Measurements from ENCODE around the gene SLC9A9.
"Not testable (repeated sequence)": the region's sequence is repeated elsewhere in the genome, so short reads cannot be mapped to it uniquely, and the experiment has no call there.

Gene SLC9A9

DNA sequence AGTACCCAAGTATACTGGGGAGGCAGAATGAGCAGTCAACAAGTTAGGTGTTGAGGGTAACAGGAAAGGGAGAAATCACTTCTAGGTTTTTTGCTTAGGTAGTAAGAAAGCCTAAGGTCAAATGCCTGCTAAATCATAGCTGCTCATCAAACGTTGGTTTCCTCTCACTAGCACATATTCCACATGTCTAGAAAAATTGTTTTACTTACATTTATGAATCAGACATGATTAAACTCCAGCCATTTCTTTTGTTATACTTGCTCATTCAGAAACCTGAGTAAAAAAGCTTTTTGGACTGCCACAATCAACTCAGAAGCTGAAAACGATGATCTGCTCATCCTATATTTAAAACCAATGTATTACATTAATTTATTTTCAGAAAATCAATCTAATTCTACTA, 40.2 kb downstream of the SLC9A9 start:
- DNase-seq = peak; percentile 59

DNA sequence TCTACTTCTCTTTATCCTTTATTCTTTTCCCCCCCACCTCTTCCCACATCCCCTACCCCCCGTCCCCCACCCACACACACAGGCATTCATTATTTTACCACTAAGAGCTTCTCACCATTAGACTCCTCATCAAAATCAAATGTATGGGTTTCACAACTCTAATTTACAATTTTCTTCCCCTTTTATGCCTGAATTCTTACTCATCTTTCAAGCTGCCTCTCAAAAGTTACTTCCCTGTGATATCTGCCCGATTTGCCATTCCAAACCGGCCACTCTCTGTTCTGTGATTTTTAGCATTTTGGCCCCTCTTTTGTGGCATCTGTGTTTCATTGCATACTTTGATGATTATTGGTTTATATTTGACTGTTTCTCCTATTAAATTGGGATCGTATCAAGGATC, 42.2 kb downstream of the SLC9A9 start:
- DNase-seq = no peak

DNA sequence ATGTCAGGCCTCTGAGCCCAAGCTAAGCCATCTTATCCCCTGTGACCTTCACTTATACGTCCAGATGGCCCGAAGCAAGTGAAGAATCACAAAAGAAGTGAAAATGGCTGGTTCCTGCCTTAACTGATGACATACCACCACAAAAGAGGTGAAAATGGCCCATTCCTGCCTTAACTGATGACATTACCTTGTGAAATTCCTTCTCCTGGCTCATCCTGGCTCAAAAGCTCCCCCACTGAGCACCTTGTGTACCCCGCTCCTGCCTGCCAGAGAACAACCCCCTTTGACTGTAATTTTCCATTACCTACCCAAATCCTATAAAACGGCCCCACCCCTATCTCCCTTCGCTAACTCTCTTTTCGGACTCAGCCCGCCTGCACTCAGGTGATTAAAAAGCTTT, 42.8 kb downstream of the SLC9A9 start:
- DNase-seq = not testable (repeated sequence)

DNA sequence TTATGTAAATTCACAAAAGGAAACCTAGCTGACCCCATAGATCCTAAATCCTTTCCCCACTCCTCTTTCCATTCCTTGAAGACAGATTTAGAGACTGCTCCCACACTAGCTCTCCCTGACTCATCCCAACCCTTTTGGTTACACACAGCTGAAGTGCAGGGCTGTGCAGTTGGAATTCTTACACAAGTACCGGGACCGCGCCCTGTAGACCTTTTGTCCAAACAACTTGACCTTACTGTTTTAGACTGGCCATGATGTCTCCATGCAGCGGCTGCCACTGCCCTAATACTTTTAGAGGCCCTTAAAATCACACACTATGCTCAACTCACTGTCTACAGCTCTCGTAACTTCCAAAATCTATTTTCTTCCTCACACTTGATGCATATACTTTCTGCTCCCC, 47.2 kb downstream of the SLC9A9 start:
- DNase-seq = not testable (repeated sequence)

DNA sequence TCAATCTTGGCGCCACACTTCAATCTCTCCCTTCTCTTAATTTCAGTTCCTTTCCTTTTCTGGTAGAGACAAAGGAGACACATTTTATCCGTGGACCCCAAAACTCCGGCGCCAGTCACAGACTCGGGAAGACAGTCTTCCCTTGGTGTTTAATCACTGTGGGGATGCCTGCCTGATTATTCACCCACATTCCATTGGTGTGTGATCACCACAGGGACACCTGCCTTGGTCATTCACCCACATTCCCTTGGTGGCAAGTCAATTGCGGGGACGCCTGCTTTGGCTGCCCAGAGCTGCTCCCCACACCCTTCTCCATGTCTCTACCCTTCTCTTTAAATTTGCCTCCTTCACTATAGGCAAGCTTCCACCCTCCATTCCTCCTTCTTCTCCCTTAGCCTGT, 50.1 kb downstream of the SLC9A9 start:
- DNase-seq = not testable (repeated sequence)

DNA sequence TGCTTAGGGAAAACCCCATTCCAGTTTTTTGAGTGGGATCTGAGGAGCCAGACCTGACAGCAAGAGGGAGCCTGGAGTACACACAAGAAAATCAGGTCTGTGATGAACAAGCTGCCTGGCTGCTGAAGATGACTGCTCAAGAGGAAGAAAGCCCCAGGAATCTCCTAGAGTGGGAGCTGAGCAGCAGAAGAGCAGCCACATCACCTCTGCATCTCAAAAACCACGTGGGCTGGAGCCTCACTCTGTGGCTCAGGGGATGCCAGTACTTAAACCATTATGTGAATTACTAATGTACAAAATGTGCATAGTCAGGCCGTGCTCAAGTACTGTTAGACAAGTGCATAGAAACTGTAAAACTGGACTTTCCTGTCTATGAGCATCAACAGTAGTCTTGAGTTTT, 52.4 kb downstream of the SLC9A9 start:
- no peak for DNase-seq

DNA sequence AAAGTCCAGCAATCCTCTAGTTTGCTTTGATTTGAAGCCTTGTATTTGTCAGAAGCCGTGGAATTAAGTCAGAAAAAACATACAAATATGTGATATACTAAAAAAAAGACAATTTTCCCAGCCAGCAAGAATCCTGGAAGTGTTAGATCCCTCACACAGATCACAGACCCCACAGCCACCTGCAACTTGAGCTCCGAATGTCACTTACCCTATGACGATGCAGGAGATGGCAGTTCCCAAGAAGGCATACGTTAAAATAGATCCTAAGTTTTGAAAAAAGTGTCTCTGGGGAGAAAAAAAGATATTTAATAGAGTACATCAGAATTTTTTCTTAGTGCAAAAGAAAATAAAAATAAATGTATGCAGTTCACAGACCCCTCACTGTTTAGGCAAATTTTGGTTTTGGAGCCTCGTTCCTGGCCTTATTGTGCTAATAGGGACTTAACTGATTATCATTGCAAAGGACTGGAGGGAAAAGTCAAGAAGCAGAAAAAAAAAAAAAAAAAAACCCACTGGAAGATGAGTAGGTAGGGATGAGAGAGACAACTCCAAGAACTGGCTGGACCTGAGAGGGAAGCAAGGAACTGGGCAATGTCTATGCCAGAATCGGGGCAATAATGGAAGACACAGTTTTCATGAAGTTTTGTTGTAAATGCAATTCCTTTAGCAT, 53.3 kb downstream of the SLC9A9 start:
- no peak for DNase-seq

DNA sequence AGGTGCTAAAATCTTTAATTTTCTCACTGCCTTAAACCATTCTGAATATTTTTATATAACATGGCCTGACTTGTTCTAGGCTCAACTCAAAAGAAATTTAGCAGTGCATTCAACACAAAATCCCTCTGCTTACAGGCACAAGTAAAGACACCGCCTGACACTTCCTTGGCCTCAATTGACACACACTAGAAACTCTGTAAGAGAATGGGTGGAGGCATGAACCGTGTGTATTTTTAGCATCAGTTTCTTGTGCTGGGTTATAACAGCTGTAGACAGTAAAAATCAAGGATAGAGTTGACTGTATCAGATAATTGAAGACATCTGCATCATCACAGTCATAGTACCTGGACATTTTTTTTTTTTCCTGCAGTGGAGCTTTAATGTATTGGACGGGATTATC, 54.3 kb downstream of the SLC9A9 start:
- no peak for DNase-seq

DNA sequence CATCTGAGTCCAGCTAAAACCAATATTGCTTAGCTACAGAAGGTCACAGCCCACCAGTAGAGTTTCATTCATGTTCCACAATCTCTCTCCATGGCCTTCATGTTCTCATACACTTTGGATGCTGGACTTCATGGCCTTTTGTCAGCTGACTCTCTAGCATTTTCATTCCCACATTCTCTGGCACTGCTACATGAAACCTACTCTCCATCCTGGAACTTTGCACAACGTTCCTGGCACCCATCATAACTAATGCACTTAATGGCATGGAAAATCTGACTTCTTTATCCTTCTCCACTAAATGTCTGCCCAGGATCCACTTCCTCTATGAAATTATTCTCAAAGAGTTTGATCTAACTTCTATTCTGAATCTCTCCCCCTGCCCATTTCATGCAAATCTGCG, 56.9 kb downstream of the SLC9A9 start:
- DNase-seq = no peak

DNA sequence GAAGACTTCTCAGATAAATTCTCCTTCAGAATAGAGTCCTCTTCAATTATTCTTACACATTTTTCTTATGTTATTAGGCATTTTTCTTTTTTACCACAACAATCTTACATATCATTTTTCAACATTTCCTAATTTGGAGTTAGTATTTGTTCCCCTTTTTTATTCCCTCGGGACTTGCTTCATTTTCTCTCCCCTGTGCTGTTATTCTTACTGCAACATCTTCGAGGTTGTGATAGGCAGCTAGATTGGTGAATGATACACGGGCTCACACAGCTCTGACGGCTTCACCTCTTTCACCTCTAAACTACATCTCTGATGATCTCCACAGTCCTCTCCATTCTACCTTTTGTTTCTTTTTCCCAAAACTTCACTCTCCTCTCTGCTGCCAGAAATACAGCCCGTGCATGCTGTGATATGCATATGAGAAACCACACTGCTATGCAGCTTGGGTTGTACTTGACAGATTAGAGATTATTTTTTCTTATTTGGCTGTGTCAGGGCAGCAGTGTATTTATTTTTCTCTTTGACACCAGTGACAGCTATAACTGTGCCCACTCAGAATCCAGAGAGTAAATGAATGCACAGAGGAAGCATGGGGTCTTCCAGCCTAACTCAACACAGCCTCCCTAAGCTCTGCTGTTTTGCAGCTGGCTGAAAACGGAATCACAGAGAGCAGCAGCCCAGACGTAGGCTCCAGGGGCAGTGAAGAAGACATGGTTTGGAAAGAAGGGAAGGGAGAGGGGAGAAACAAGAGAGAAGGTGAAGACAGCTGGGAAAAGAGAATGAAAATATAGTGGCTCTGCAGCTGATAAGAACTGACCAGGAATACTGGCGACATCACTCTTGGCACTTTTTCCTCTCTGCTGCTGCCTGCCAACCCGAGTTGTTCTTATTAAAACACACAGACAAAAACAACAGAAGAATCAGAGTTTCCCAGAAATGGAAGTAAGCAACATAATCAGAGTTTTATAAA, 61.8 kb downstream of the SLC9A9 start:
- no peak for DNase-seq

DNA sequence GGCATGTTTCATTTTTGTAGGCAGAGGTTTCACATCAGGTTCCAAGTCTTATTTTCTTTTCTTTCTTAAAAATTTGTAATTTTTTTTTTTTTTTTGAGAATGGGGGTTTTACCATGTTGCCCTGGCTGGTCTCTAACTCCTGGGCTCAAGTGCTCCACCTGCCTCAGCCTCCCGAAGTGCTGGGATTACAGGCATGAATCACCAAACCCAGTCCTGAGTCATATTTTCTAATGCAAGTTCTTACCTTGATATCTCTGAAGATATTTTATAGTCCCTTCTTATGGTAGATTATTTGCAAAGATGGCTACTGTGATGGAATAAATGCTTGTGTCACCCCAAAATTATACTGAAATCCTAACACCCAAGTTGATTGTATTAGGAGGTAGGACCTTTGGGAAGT, 63.8 kb downstream of the SLC9A9 start:
- no peak for DNase-seq

DNA sequence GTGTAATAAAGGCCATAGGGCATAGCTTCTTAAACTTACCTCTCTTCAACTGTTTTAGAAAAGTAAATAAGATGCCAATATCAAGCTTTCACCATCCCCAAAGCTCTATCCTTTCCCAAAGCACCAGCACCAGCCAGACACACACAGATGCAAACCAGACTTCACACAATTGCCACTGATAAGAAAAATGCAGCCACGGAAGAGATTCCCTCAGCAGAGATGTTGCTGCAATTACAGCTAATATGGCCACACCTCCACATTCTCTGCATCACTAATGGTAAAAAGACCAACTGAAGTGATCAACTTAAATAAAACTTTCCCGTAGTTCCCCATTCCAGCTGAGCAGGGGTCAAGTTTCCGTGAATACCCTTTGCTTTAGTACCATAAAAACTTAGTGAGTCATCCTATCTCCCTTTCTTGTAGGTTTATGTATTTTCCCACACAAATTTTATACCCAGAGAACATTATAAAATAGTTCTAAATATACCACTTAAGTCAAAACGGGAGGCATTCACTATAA, 64.4 kb downstream of the SLC9A9 start:
- DNase-seq = no peak

DNA sequence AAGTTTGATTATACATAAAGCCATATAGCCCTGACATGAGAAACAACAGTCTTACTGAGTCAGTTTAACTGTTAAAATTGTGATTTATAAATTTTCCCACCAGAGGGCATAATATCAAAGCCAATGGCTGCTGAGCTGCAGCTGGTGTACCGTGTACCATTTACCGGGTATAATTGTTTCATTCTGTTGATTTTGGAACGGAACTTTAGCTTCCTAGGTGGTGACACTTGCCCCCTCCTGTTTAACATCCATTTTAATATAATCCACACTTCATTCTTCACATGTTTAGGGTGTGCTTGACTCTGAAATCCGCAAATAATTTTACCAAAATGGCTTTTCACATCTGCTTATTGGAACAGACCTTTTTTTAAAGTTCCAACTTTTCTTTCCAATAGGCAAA, 72.8 kb downstream of the SLC9A9 start:
- peak; percentile 67 for DNase-seq

DNA sequence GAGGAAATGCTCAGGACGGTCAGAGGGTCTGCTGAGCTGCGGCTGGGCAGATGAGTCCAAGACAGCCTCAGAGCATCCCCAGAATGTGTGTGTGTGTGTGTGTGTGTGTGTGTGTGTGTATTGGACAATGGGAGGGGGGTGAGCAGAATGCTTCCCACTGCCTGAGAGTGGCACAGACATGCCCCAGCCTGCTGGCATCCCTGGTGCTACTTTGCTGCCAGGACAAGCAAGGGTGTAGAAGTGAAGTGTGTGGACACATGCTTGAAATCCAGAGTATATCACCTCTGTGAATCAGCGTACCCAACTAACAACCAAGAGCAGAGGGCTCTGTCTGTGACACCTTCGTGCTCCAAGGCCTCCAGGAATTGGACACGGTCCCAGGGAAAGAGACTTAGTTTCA, 76.3 kb downstream of the SLC9A9 start:
- DNase-seq = no peak

DNA sequence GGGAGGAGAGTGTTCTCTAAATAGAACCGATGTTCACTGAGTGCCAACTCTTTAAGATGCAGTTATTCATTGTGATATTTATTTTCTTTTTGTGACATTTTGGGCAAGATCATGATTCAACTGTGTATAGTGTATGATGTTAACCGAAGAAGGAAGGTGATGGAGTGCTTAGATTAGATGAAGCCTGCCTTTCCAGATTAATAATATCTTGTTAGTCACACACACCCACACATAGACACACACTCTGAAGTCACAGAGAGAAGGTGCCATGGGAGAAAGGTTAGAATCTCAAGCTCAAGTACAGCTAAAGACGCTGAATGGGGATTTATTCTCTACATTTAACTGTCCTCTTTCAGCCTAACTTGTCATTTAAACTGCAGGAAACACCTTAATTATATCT, 77.0 kb downstream of the SLC9A9 start:
- DNase-seq = no peak

DNA sequence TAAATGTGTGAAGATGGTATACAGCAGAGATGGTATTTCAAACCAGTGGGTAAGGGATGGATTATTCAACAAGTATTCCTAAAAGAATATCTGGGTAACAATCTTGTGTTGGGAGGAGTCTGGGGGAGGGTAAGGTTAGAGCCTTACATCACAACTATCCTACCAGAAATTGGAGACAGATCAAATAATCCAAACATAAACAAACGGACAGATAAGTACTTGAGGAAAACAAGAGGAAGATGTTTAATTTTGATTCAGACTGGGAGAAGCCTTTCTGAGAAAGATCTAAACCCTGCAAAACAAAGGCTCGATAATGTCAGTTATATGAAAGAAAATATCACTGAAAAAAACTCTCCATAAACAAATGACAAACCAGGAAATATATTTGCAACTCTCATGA, 77.9 kb downstream of the SLC9A9 start:
- no peak for DNase-seq

DNA sequence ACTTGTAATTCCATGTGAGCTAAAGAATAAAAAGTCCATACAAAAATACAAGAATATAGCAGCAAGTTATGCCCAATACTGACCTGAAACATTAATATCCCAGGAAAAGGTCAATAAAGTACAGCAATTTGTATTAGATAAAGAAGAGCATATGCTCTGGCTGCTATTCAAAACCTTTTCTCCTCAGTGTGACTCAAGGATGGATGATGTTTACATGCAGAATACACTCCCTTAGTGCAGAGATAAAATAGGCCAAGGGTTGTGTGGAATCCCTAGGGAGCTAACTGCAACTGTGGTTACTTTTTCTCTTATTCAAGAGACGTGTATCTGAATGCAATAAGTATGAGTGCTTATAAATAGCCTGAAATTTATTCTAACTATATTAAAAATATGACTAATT, 78.7 kb downstream of the SLC9A9 start:
- no peak for DNase-seq

DNA sequence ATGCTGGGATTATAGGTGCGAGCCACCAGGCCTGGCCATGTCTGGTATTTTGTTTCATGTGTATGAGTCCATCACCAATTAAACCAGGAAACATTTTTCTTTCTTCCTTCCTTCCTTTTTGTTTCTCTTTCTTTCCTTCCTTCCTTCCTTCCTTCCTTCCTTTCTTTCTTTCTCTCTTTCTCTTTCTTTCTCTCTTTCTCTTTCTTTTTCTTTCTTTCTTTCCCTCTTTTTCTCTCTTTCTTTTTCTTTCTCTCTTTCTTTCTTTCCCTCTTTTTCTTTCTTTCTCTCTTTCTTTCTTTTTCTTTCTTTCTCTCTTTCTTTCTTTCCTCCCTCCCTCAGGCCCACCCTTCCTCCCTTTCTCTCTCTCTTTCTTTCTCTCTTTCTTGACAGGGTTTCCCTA, 83.4 kb downstream of the SLC9A9 start:
- DNase-seq = no peak

DNA sequence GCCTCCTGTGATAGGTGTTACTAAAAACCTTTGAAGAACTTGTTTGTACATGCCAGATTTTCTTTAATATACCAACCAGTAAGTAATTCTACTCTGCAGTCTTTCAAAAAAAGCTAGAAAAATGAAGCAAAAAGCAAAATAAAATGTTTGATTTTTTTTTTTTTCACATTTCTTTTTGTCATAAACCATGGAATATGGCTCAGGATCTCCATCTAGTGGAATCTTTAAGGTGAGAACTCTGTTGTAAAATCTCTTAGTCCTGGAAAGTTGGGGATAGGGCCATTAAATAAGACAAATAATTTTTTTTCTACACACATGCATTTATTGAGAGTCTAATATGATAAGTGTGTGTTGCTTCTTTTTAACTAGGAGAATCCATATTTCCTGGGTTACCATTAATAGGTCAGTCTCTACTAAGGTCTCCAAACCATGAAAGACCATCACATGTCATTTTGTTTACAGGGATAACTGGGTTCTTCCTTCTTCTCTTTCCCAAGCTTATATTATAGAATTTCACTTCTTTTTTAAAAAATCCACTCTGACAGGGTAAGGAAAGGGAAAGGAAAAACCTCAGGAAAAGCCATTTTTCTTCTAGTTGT, 84.6 kb downstream of the SLC9A9 start:
- DNase-seq = no peak

DNA sequence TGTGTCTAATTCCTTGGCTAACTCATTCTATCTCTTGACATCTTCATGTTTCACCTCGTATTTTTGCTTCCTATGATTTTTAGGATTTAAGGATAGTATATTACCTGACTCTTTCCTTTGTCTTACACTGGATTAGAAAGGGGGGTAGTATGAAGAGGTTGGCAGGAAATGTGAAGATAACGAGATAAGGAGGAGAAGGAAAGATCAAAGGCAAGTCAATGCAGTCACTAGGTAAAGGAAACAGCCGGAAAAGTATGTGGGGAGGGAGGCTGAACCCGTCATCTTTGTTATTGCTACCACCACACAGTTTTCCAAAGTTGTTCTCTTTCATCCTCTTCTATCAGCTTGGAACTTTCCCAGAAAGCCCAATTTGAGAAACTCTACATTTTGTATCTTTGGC, 90.6 kb downstream of the SLC9A9 start:
- no peak for DNase-seq

DNA sequence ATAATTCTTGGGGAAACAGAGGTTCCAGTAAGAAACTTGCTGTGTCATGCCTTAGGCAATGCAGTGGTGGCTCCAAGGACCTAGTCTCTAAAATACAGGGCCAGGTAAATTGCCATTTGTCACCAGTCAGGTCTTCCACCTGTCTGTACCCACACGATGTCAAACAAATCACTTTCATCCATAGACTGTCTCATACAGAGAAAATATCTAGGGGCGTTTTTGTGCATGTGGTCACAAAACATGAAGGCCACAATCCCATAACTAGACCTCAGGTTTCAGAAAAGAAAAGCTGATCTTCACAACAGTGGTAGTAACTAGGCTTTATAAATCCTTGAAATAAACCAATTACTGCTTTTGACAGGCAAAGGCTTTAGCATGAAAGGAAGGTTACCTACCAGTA, 92.3 kb downstream of the SLC9A9 start:
- no peak for DNase-seq

DNA sequence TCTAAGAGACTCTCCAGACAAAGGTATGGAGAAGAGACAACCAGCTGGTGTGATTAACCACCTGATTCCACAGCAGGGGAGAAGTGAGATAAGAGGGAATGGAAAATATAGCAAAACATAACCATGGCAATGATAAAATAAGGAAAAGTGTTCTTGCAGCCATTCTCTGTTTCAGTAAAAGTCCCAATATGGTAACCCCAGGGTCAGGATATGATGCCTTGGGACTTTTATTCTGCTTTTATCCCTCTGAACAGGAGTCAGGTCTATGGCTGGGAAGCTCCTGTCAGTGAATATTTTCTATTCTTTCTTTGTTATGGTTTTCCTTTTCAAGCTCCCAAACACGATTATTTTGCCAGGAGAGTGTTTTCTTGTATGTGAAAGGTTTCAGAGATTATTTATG, 94.2 kb downstream of the SLC9A9 start:
- DNase-seq = no peak

DNA sequence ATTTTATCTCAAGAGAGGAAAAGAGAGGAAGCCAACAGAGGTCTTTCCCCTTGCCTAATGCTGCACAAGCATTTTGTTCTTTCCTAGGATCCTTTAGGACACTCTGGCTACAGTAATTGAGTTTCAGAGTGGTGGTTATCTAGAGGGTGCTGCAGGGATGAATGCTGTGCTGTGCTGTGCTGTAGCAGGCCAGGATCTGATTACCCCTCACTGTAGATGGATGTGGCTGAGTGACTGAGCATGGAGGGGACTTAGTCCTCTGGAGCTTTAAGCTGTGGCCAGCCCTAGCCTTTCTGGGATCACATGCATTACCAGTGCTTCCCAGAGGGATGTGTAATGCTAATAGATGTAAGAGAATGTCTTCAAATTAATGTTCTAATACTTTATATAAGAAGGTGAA, 94.8 kb downstream of the SLC9A9 start:
- DNase-seq = no peak

DNA sequence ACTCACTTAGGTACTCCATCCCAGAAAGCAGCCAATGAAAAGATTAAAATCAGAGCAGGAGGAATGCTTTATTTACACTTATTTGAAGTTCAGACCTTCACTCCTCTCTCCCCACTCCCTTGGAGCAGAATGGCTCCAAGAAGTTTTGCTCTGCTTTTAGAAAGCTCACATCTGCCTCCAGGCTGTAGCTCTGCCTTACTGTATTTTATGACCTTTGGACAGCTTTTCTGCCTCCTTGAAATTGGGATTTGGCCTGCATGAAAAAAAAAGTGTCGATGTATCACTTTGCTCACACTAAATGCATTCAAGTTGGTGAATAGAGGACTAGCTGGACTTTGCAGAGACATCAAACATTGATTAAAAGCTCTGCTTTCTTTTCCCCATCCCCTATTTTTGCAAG, 95.3 kb downstream of the SLC9A9 start:
- DNase-seq = no peak

Data from activated CD4-positive, alpha-beta T cell treated with anti-CD3 and anti-CD28 coated beads, Interleukin-2, amount 50 U/mL, for 16 hours (primary cell).